RKO (cell line): ENCODE measurements around the gene KHDRBS2.

ENCODE experiments used
- DNase-seq: peaks from one replicate; pipeline ENCODE4 v3.0.0-alpha.2; 2016; ENCODE audit warnings: low spot score

Gene KHDRBS2

DNA sequence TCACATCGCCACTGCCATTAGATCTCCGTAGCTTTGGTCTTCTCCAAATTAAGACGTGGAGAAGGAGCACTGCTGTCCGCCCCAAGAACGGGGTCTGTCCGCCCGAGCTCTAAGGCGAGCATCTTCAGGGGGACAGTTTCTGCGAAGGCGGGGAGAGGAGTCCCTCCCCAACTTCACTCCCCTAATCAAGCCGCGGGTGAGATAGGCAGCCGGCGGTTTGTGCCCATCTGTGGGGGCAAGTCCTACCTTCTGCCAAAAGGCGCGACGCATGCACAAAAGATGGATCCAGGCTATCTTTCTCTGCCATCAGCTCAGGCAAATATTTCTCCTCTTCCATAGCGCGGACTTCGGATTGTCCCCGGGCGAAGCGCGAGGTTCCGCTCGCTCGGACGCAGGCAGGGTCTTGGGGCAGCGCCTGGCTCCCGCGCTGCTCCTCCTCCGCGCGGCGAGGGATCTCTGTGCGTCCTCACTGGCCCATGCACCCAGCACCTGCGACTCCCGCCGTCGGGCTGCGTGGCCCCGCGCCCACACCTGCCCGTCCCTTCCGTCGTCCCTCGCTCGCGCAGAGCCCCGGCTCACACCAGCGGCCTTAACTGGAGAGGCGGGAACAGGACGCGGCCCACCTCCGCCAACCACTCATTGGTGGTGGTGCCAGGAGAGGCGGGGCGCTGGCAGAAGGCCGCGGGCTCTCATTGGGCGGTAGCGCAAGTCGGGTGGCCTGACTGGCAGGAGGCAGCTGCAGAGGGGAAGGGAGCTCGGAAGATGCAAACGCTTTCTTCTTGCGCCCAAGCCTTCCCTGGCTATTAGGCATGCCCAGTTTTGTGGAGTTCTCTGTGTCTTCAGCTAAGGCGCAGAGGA lies at the start of gene KHDRBS2:
TSS of gene KHDRBS2 (minus strand) at position 614 of the 858 bp plus-strand sequence.
- DNase-seq: no peak

DNA sequence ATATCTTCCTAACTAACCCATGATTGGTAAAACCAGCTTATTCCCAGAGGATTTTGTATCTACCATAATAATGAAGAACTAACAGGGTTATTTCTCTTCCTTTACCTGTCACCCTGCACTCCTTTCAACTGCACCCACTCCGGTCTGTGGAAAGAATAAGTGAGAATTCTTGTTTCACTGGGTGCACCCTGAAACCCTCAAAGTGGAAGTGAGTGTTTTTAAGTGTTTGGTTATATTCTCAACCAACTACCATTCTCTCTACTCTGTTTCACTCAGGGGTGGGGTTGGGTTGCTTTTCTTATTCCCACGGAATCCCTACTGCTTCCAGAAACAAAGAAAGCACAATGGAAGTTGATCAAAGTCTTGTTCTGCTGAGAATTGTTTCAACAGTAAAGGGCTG lies 42.6 kb upstream of the KHDRBS2 start:
- no peak for DNase-seq

DNA sequence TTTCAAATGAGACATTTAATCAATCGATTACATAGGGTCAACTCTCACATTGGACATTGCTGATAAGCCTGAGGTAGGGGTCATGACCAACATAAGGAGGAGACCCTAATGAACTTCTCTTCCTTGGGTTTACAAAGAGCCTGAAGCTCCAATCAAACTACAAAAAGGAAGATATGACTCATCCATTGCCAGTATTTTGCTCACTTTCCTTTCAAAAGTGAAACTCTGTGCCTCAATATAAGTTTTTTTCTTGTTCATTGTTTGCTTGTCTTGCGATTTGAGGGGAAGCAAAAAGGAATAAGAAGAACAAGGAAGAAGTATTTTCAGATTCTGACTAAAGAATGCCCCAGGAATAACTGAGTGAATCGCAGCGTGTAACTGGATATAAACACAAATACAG lies 38.8 kb upstream of the KHDRBS2 start:
- DNase-seq: no peak

DNA sequence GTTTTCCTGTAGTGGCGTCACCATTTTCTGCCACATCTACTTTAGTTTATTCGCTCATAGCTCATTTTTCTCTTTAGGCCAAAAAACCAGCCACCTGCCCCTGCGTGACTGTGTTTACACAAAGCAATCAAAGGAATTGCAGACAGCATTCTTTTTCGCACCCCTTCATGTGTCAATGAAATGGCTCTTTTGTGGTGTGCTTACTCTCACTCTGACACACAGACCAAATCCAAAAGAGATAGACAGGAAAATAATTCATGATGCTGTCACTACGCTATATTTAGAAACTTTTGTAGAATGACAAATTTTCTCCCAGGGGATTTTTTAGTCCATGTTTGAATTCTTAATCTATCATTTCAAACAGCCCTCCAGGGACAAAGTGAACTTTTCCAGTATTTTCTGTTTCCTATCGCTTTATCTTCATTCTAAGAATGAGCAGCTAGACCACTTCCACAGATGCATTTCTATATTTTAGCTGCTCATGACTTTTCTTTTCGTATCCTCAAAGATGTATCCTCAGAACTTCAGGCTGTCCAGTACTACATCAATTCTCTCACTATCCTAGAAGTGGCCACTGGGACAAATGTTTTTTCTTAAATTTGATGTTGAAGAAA lies 37.9 kb upstream of the KHDRBS2 start:
- no peak for DNase-seq

DNA sequence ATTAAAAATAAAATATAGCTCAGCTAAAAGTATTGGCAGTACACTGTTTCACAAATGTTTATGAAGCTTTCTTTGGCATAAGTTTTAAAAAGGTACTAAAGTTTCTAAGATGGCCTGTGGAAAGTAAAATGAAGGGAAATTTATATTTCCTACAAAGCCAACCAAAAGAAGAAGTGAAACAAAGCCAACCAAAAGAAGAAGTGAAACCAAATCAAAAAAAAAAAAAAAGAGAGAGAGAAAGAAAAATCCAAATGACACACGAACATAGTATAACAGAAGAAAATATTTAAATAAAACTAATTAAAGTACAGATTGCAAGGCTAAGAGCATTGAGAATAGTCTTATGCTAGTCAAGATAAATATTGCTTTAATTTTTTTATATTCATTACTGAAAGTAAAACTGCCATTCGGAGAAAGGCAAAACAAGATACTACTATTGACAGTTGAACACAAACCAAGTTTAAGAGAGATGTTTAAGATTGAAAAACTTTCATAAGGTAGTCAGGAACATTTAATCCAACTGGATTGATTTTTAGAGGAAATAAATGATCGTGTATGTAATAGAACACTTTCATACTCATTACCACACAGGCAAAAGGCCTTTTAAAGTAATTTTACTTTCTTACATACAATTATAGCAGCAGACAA lies 12.8 kb upstream of the KHDRBS2 start:
- DNase-seq: no peak

DNA sequence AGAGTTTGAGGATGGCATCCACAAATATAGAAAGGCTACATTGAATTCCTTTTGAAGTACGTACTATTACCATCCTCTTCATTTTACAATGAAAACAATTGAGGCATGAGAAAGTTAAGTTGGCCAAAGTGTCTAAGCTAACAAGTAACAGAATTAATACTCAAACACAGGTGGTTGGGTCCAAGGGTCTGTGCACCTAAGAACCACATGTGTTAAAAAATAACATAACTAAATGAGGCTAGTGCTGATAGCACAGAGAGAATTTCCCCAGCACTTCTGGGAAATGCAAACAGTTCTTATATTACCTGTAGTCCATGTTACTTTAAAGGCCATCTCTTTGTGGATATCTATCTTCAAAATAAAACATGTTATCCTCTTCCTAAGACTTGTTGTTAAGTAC lies 10.5 kb upstream of the KHDRBS2 start:
- no peak for DNase-seq

DNA sequence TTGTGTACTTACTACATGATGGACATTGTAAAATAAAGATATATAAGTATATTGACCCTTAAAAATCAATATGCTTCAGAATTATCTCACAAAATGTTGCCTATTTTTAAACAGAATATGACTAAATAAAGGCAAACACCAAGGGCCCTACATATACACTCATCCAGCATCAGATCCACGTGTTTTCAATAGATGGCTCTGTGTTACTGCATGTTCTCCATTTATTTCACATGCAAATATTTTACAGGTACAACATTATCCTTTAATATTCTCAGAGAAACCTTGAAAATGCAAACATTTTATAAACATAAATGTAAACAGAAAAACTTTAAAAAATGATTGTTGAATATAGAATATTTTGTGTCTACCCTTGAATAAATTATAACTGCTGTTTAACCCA lies 2.9 kb upstream of the KHDRBS2 start:
- DNase-seq: no peak

DNA sequence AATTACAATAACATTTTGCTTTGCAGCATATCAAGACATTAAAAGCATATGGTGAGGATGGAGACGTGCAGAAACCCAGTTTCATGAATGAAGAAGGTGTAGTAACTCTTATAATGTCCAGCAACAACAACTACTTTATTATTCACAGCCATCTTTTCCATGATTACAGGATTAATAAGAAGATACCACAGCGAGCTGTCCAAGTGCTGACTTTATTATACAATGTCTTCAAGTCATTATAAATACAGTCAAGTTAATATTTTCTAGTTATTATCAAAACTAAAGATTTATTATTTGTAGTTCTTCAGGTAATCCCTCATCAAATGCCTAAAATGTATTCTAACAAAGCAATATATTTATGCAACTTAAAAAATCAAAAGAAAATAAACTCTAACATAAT lies 2.5 kb upstream of the KHDRBS2 start:
- no peak for DNase-seq

DNA sequence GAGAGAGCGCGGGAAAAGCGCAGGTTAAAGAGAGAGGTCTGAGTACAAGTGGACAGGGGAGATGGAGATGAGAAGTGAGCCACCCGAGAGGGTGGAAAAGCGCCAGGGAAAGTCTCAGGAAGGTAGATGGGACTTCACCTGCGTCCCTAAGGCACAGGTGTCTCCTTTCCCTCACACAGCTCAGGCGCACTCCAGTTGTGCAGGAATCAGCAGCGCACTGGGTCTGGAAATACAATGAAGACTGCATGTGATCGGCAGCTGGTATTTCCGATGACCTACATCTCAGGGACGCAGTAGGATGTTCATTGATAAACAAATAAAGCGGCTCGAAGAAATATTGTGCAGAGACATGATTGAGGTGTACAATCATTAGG lies 432 bp upstream of the KHDRBS2 start:
- DNase-seq: no peak

DNA sequence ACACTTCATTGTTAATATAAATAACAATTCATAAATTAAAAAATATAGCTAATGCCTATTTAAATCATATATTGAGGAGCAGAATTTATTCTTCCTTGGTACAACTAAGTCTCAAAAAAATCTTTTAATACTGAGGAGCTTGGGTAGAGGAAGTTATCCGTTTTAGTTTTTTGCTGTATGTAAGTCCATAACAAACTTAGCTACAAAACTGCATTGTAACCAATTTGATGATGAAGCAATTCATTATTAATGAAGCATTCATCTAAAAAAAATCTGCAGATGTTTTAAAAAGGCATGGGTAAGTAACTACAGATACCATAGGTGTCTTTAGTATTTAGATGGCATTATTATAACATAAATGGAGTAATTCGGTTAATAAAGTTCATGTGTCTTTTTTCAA lies 1.3 kb downstream of the KHDRBS2 start:
- no peak for DNase-seq

DNA sequence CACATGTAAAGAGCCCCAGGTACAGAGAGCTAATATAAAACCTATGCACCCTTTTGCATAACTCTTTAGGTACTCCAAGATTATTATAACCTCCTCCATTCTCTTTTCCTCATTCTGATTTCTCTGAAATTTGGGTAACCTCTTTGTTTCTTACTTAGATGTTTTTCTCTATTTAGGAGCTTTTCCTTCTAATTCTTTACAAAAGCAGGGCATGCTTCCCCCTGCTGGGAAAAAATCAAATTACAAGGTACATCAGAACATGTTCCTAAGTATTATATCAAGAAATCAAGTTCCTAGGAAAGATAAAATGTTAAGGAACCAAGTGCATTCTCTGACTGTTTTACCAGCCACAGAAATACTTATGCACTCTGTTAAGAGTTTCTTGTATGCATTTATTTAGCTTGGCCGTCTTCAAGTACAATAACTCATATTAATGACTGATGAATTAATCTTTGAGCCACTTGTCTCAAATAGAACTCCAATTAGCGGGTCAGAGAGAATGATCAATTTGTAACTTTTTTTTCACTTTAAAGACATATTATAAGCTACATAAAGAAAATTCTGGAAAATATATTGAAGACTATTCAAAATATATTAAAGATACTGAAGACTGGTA lies 2.1 kb downstream of the KHDRBS2 start:
- DNase-seq: peak; percentile 50

DNA sequence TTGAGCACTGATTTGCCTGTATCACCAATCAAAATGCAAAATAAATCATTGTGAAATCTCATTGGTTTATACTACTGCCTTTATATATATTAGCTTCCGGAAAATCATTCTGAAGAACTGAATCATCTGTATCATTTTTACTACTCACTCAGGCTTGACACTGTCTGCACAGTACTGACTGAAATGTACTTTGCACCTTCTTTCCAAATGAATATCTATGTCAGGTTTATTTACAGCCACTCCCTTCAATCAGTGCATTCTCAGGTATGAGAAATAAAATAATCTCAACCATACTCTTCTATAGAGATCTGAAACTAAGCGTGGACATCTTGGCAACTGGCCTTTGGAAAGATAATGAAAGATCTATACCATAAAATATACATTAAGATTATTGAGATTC lies 2.7 kb downstream of the KHDRBS2 start:
- no peak for DNase-seq

DNA sequence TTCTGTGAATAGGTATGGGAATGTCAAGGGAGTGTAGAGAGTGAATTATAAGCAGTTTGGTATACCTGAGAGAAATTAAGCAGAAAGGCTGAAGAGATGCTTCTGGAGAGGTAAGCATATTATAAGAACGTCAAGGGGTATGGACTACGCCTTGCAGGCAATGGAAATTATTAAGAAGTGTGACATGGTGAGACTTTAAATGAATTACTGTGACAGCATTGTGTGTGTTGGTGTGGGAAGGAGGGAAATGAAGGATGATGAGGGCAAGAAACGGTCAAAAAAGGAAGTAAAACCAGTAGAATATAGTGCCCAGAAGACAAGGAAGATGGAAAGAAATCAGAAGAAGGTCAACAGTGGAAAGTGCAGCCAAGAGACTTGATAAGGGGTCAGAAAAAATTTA lies 5.9 kb downstream of the KHDRBS2 start:
- DNase-seq: no peak

DNA sequence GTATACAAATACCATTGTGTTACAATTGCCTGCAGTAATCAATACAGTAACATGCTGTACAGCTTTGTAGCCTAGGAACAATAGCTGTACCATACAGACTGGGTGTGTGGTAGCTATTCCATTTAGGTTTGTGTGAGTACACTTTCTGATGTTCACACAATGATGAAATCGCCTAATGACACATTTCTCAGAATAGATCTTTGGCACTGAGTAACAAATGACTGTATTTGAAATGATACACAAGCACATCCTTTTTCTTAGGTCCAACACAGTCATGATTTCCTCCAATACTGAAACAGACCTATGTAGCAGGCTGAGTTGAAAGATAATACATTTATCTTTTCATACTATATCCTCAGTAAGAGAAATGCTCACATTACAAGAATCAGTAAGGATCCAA lies 13.9 kb downstream of the KHDRBS2 start:
- peak; percentile 64 for DNase-seq

DNA sequence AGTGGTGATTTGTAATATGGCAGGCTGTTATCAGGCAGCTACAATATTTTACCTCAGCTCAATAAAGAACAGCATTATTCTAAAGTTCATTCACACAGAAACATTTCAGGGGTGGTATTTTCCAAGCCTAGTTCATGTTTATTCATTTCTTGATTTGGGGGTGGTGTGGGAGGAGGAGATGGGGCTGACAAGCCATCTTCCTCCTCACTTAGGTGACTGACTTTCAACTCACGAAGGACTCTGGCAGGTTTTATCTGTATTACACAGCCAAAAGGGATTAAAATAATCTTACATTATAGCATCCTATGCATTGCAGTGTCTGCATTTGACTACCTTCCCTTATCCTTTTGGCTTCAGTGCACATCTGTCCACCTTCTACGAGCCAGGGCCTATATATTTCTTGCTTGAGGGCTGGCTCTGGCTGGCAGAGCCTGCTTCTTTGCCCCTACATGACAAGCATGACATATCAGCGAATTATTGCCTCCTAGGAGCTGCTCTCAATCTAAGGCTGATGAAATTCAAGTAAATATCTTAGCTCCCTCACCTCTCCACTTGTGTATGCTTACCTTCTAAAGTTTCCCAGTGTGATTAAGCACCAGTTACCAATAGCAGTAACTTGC lies 20.0 kb downstream of the KHDRBS2 start:
- no peak for DNase-seq

DNA sequence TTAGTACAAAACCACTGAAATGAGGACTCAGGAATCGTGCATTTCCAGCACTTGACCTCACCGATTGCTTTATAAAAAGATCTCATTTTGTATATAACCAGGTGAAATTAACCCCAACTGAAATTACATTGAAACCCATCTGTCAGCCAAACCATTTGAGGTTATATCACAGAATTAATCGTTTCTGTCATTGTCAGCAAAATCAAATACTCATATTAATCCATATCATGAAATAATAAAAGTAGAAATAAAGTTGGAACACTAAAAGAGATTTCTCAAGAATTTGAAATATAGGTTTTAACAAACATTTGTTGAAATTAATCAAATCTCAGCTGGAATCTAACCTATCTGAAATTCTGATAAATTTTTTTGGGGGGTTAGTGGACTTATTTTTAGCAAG lies 23.7 kb downstream of the KHDRBS2 start:
- no peak for DNase-seq

DNA sequence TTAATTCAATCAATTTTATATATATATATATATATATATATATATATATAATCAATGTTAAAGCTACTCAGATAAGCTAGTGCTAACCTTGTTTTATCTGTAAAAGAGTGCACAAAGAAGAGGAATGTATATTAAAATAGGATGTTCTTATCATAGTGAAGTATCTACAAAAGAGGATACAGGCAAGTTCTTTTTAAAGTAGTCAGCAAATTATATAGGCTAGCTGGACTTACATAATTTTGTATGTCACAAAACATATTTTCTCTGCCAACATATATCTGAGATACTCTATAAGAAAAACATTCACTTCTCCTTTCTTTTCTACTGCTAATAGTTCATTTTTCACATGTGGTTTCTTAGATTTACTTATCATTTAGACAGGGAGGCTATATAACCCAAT lies 39.9 kb downstream of the KHDRBS2 start:
- no peak for DNase-seq

DNA sequence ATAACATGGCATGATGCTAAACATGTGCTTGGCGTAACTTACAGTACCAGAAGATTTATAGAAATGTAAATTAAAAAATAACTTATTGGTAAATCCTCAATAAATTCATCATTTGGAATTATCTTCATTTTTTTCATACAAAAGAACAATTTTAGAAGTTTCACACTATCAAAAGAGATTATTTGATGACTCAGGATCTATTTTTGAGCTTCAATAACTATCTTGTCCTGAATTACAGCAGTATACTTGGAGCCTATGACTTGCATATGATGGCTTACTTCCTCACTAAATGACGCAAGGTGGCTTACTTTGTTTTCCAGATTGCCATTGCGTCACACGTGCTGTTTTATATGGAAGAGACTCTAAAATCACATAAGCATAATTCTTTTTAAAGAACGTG lies 49.2 kb downstream of the KHDRBS2 start:
- no peak for DNase-seq

DNA sequence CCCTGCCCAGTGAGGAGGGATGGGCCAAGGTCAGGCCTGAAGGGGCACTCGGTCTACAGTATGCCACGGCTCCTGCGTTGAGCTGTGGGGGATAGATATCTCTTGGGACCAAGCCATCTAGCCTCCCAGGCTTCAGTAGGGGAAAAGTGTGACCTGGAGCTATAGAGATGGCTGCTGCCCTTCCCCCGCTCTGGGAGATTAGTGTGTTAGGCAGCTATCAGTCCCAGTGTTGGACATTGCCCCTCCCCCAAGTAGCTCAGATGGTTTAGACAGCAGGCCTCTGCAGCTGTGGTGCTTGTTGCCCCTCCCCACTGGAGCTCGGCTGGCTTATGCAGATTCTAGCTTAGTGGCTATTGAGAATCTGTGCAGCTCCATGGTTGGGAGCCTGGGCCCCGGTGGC lies 56.8 kb downstream of the KHDRBS2 start:
- DNase-seq: no peak

DNA sequence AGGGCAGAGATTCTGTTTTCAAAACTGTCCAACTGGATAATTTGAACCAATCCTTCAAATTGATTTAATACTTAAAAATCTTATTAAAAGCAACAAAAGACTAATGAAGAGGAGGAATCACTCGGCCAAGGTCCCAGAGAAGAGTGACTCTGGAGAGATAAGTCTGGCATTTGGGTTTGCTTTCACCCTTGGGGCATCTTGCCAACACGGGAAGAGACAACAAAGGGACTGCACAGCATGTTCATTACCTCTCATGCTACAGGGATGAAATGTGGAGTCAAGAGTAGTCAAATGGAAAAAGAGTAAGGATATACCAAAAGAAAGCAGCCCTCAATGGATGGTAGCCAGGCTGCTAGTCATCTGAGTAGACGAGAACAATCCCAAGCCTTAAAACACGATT lies 68.2 kb downstream of the KHDRBS2 start:
- no peak for DNase-seq

DNA sequence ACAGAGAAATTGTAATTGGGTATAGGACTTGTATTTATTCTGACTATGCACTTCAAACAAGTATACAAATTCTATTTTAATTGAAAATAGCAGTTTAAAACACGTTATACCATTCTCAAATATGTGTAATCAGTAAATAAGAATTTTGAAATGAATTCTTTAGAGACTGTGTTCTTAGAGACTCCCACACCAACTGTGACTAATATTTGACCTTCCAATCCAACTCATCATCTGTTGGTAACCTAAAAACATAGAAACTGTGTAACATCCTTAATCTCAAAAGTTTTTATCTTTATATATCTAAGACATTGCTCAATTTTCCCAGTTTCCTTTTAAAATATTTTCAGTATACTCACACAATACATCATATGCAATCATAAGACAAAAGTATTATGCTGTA lies 83.9 kb downstream of the KHDRBS2 start:
- no peak for DNase-seq

DNA sequence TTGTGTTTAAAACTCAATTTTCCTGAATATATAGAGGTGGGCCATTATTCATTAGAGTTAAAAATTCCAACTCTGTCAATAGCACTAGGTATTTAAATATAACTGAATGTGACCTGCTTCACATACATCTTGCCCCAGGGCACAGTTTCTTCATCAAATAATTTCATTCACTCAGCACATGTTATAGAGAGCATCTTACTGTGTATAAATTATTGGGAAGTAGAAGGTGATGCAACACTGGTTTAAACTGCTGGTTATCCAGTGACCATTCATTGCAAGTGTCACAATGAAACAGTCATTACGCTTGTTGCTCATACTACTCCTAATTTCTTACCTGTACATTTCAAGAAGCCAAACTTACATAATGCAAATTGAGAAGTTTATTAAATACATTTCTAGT lies 93.4 kb downstream of the KHDRBS2 start:
- no peak for DNase-seq

DNA sequence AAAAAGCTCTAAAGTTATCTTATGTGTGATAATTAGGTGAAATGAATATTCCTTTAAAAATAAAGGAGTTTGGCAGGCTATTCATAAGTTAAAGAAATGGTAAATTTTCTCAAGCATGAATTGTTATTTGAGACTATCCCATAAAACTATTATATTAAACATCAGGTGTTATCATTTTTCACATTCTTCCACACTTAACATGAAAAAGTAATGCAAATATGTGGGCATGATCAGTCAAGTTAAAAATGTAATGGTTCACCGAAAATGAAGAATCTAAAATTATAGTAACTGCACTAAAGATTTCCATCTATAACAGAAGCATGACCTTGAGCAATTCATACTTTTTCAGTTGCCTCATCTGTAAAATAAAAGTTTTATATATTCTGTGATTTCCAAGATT lies 110.8 kb downstream of the KHDRBS2 start:
- no peak for DNase-seq
